T-helper 17 cell (primary cell): ENCODE data around the gene UBE2F. TPM values are rescaled to one million over a fixed set of nuclear protein-coding genes. Genes with fewer than 3 reads are reported as not detected.
A peak's percentile ranks its signal among the peaks of the same experiment; 100 is the strongest.
"Not testable (repeated sequence)": the region's sequence is repeated elsewhere in the genome, so short reads cannot be mapped to it uniquely, and the experiment has no call there.

Experiments used
- ATAC-seq: fragments of 150-1000 bp; cut with Tn5 transposase; 2 replicates; pipeline ENCODE4 v1.10.0; 2021; ENCODE audit warnings: mild to moderate bottlenecking, moderate library complexity
- DNase-seq, 3 donors: peaks; one replicate each; pipeline versions ENCODE4 v3.0.0 to v3.0.0-alpha.2; 2020 to 2021
- H3K9me3 ChIP-seq: one replicate; pipeline ENCODE4 v1.7.0; 2013; ENCODE audit warnings: low read length, mild to moderate bottlenecking; ENCODE audit not compliant: control insufficient read depth, poor library complexity, severe bottlenecking
- H3K27ac Mint-ChIP-seq: one replicate; pipeline ENCODE4 v1.8.0; 2022; ENCODE audit warnings: mild to moderate bottlenecking, moderate library complexity, mixed read lengths
- H3K27me3 Mint-ChIP-seq: one replicate; pipeline ENCODE4 v1.8.0; 2022; ENCODE audit warnings: mixed read lengths
- H3K36me3 Mint-ChIP-seq: one replicate; pipeline ENCODE4 v1.8.0; 2022; ENCODE audit warnings: low read depth, mixed read lengths
- H3K4me1 Mint-ChIP-seq: one replicate; pipeline ENCODE4 v1.8.0; 2022; ENCODE audit warnings: mild to moderate bottlenecking, mixed read lengths
- H3K4me3 Mint-ChIP-seq: one replicate; pipeline ENCODE4 v1.8.0; 2022; ENCODE audit warnings: mild to moderate bottlenecking, moderate library complexity, mixed read lengths
- total RNA-seq, 4 donors: library from RNA in 2 of 4; stranded (reverse) in 2 of 4; gene quantifications; one replicate each; pipeline ENCODE4 v1.2.3 and lab custom pipeline; 2022 to 2026

Gene UBE2F
- total RNA-seq, 2 donors from 2014 or later, result 34.6 to 40.3 TPM

GRCh38 chr2:238021327-238021726 is 54.5 kb downstream of the UBE2F start:
- no peak overlapping the region for H3K4me3 Mint-ChIP-seq
- no peak overlapping the region for H3K27ac Mint-ChIP-seq
- ATAC-seq, result no peak
- no peak for DNase-seq
- peaks cover 6% of the 10 kb centered on the region for H3K36me3 Mint-ChIP-seq
- H3K4me1 Mint-ChIP-seq, result peaks cover 17% of the 10 kb centered on the region
- no peaks in the 10 kb centered on the region for H3K9me3 ChIP-seq
- no peaks in the 10 kb centered on the region for H3K27me3 Mint-ChIP-seq

GRCh38 chr2:238022594-238023157 is 55.9 kb downstream of the UBE2F start:
- H3K27me3 Mint-ChIP-seq, result no peaks in the 10 kb centered on the region
- no peaks in the 10 kb centered on the region for H3K9me3 ChIP-seq
- DNase-seq (no peak), ATAC-seq (no peak)
- H3K4me3 Mint-ChIP-seq, result no peak overlapping the region
- peaks cover 9% of the 10 kb centered on the region for H3K4me1 Mint-ChIP-seq
- H3K27ac Mint-ChIP-seq, result peak overlapping the region; percentile 29
- H3K36me3 Mint-ChIP-seq, result peaks cover 8% of the 10 kb centered on the region

GRCh38 chr2:238023608-238024007 is 56.8 kb downstream of the UBE2F start:
- Mint-ChIP-seq H3K27ac (no peak overlapping the region), H3K4me3 (no peak overlapping the region), H3K4me1 (peaks cover 9% of the 10 kb centered on the region), H3K27me3 (no peaks in the 10 kb centered on the region), H3K36me3 (peaks cover 8% of the 10 kb centered on the region)
- ATAC-seq (no peak), DNase-seq (no peak)
- H3K9me3 ChIP-seq, result no peaks in the 10 kb centered on the region

GRCh38 chr2:238024986-238025385 is 58.2 kb downstream of the UBE2F start:
- DNase-seq, result no peak
- ATAC-seq, result no peak
- no peaks in the 10 kb centered on the region for H3K9me3 ChIP-seq
- H3K36me3 Mint-ChIP-seq, result peaks cover 8% of the 10 kb centered on the region
- peaks cover 9% of the 10 kb centered on the region for H3K4me1 Mint-ChIP-seq
- H3K4me3 Mint-ChIP-seq, result no peak overlapping the region
- no peaks in the 10 kb centered on the region for H3K27me3 Mint-ChIP-seq
- H3K27ac Mint-ChIP-seq, result no peak overlapping the region

GRCh38 chr2:238025741-238026360 is 59.0 kb downstream of the UBE2F start:
- no peaks in the 10 kb centered on the region for H3K9me3 ChIP-seq
- Mint-ChIP-seq H3K4me3 (no peak overlapping the region), H3K27ac (no peak overlapping the region), H3K4me1 (peaks cover 12% of the 10 kb centered on the region), H3K36me3 (peaks cover 11% of the 10 kb centered on the region), H3K27me3 (no peaks in the 10 kb centered on the region)
- DNase-seq (no peak), ATAC-seq (no peak)

GRCh38 chr2:238027058-238027457 is 60.2 kb downstream of the UBE2F start:
- H3K9me3 ChIP-seq, result no peaks in the 10 kb centered on the region
- Mint-ChIP-seq H3K36me3 (peaks cover 15% of the 10 kb centered on the region), H3K27me3 (no peaks in the 10 kb centered on the region), H3K4me3 (no peak overlapping the region), H3K27ac (no peak overlapping the region), H3K4me1 (peaks cover 9% of the 10 kb centered on the region)
- ATAC-seq, result no peak
- DNase-seq, result no peak

- Mint-ChIP-seq H3K4me1 (peaks cover 9% of the 10 kb centered on the region), H3K27me3 (no peaks in the 10 kb centered on the region), H3K36me3 (peaks cover 15% of the 10 kb centered on the region), H3K4me3 (no peak overlapping the region), H3K27ac (no peak overlapping the region)
- ATAC-seq (no peak), DNase-seq (no peak)
- no peaks in the 10 kb centered on the region for H3K9me3 ChIP-seq
Measured at GRCh38 chr2:238027591-238028415, 61.0 kb downstream of the UBE2F start.

- no peak for ATAC-seq
- Mint-ChIP-seq H3K36me3 (peaks cover 15% of the 10 kb centered on the region), H3K4me1 (peaks cover 6% of the 10 kb centered on the region), H3K27ac (no peak overlapping the region), H3K4me3 (no peak overlapping the region), H3K27me3 (no peaks in the 10 kb centered on the region)
- no peak for DNase-seq
- no peaks in the 10 kb centered on the region for H3K9me3 ChIP-seq
Measured at GRCh38 chr2:238029853-238030252, 63.0 kb downstream of the UBE2F start.

GRCh38 chr2:238030422-238031155 is 63.8 kb downstream of the UBE2F start:
- H3K36me3 Mint-ChIP-seq, result peaks cover 13% of the 10 kb centered on the region
- no peaks in the 10 kb centered on the region for H3K9me3 ChIP-seq
- ATAC-seq (no peak), DNase-seq (no peak)
- no peak overlapping the region for H3K27ac Mint-ChIP-seq
- peaks cover 4% of the 10 kb centered on the region for H3K4me1 Mint-ChIP-seq
- H3K27me3 Mint-ChIP-seq, result no peaks in the 10 kb centered on the region
- H3K4me3 Mint-ChIP-seq, result no peak overlapping the region

GRCh38 chr2:238031751-238032150 is 64.9 kb downstream of the UBE2F start:
- Mint-ChIP-seq H3K4me1 (peaks cover 4% of the 10 kb centered on the region), H3K27ac (no peak overlapping the region), H3K4me3 (no peak overlapping the region), H3K36me3 (peaks cover 13% of the 10 kb centered on the region), H3K27me3 (no peaks in the 10 kb centered on the region)
- H3K9me3 ChIP-seq, result no peaks in the 10 kb centered on the region
- DNase-seq (no peak), ATAC-seq (no peak)

GRCh38 chr2:238032755-238033337 is 66.0 kb downstream of the UBE2F start:
- H3K27ac Mint-ChIP-seq, result no peak overlapping the region
- peaks cover 10% of the 10 kb centered on the region for H3K36me3 Mint-ChIP-seq
- ATAC-seq (no peak), DNase-seq (no peak)
- peaks cover 4% of the 10 kb centered on the region for H3K4me1 Mint-ChIP-seq
- no peaks in the 10 kb centered on the region for H3K27me3 Mint-ChIP-seq
- no peak overlapping the region for H3K4me3 Mint-ChIP-seq
- H3K9me3 ChIP-seq, result no peaks in the 10 kb centered on the region

- not testable (repeated sequence) for H3K27me3 Mint-ChIP-seq, DNase-seq, ATAC-seq, H3K9me3 ChIP-seq, H3K4me1 Mint-ChIP-seq, H3K4me3 Mint-ChIP-seq, H3K27ac Mint-ChIP-seq
- peaks cover 12% of the 10 kb centered on the region for H3K36me3 Mint-ChIP-seq
Measured at GRCh38 chr2:238033991-238034390, 67.2 kb downstream of the UBE2F start.

GRCh38 chr2:238038203-238038602 is 71.4 kb downstream of the UBE2F start:
- H3K4me3 Mint-ChIP-seq, result no peak overlapping the region
- ATAC-seq, result no peak
- H3K27ac Mint-ChIP-seq, result no peak overlapping the region
- H3K27me3 Mint-ChIP-seq, result no peaks in the 10 kb centered on the region
- no peaks in the 10 kb centered on the region for H3K9me3 ChIP-seq
- peaks cover 10% of the 10 kb centered on the region for H3K4me1 Mint-ChIP-seq
- DNase-seq, result no peak
- H3K36me3 Mint-ChIP-seq, result peaks cover 12% of the 10 kb centered on the region
